ENCODE results near the gene LYPD6. TPM values are rescaled to one million over a fixed set of nuclear protein-coding genes. Genes with fewer than 3 reads are reported as not detected.
A peak's percentile ranks its signal among the peaks of the same experiment; 100 is the strongest.

Gene LYPD6
- polyA plus RNA-seq, 3 donors: 15.9 to 18.8 (median 17.0) TPM

- DNase-seq (ENCODE audit: extremely low read depth in 1 of 11, low read depth in 9 of 11, low spot score in 4 of 11): no peak
Observed at GRCh38 chr2:149332364-149332763, 2.0 kb downstream of the LYPD6 start.

- no peak for DNase-seq (ENCODE audit: extremely low read depth in 1 of 11, low read depth in 9 of 11, low spot score in 4 of 11)
Observed at GRCh38 chr2:149333636-149334035, 3.2 kb downstream of the LYPD6 start.

DNA sequence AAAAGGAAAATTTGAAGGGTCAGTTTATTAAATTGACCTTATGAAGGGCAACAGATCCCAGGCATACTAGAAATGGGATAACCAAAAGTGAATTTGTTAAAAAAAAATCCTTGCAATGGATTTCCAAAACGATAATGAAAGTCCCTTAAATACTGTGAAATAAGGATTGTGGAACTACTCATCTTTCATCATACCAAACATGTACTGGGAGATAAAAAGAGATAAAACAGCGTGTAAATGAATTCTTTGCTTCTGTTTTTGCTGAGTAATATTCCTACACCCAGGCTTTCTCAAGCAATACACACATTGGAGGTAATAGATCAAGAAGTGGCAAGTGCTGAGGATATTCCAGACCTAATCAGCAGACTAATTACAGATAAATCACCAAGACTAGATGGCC is 3.8 kb downstream of the LYPD6 start:
- DNase-seq (ENCODE audit: extremely low read depth in 1 of 11, low read depth in 9 of 11, low spot score in 4 of 11): no peak

GRCh38 chr2:149339324-149339723 is 8.9 kb downstream of the LYPD6 start:
- DNase-seq (ENCODE audit: extremely low read depth in 1 of 11, low read depth in 9 of 11, low spot score in 4 of 11): no peak

DNA sequence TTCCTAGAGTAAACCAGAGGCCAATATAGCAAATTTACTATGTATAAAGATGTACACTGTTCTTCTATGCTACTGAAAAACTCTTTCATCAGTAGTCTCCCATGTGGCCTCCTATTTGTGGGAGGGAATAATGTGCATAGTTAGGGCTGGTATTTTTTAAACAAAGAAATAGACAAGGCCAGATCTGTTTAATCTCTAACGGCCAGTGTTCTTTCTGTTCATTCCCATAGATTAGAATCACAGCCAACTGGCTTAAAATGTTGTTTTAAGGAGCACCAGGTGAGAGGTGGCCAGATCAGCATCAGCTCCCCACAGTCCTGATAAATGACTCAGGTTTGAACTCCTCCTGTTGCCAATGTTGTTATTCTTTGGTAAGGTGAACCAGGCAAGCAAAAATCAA is 12.1 kb downstream of the LYPD6 start:
- DNase-seq (ENCODE audit: extremely low read depth in 1 of 11, low read depth in 9 of 11, low spot score in 4 of 11): no peak

- DNase-seq (ENCODE audit: extremely low read depth in 1 of 11, low read depth in 9 of 11, low spot score in 4 of 11): no peak
Observed at GRCh38 chr2:149344105-149344504, 13.7 kb downstream of the LYPD6 start.

DNA sequence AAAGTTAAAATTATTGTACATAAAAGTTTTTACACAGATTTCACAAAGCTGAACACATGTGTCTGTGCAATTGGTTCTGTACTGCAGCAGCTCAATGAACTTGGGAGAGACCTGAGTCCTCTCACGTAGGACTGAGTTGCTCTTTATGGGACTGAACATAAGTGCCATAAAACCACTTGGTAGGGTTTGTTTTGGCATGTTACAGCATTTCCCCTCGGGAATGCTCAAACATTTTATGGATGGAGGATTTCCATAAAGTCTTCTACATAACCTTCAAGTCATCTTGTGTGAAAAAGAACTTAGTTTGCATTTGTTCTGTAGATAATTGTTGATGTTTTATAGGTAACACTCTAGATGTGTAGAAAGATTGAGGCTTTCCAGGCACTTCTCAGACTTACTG is 15.9 kb downstream of the LYPD6 start:
- no peak for DNase-seq (ENCODE audit: extremely low read depth in 1 of 11, low read depth in 9 of 11, low spot score in 4 of 11)

DNA sequence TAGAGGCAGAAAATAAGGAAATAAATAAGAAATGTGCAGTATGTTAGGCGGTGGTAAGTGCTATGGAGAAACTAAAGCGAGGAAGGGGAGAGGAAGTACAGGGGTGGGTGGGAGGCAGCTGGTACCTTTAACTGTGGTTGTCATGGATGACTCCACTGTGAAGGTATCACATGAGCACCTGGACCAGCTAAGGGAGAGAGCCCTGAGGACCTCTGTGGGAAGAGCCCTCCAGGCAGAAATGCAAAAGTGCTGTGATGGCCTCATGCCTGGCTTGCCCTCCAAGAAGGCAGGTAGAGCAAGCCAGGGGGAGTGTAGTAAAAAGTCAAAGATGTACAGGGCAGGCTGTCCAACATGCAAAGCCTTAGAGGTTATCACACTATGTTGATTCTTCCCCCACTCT is 17.9 kb downstream of the LYPD6 start:
- DNase-seq (ENCODE audit: extremely low read depth in 1 of 11, low read depth in 9 of 11, low spot score in 4 of 11): no peak

DNA sequence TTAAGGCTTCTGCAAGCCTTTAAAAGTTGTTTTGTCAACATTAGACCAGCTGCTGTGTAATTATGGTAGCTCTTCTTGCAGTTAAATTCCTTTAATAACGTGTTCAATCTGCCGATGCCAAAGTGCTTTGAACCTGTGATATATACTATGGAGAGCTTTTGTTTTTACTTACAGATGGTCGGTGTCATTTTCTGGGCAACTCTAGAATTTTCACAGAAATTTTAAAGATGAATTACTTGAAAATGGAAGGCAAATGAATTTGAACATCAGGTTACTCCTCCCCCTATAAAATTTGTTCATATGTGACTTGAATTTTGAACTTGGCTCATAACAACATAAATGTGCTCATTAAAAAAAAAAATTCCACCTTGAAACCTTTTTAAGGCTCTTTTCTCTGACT is 23.0 kb downstream of the LYPD6 start:
- DNase-seq (ENCODE audit: extremely low read depth in 1 of 11, low read depth in 9 of 11, low spot score in 4 of 11): no peak

DNA sequence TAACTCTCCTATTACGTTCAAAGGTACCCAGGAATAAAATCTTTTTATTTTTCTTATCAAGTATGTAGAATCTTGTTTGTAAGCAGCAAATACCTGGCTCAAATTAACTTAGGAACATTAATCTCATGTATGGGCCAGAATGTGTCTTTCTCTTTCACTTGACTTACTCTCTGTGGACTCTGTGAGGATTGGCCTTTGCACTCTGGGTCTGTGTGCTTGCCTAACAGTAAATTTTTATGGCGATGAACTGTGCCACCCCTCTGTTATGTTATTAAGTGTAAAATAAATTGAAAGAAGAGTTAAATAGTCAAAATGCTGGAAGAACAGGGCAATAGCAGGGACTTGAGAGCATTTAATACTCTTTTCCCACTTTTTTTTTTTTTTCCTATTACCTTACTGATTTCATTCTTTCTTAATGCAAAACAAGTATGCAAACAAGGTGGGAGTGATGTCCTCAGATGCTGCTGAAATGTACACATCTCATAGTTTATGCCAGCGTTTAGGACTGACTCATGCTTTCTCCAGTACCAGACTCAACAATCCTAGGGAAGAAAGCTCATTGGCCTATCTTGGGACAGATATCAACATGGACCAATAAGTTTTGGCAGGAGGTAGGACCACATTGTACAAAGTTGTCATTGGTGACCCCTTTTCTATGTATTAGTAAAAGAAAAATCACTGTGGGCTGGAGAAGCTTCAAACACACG is 25.5 kb downstream of the LYPD6 start:
- DNase-seq (ENCODE audit: extremely low read depth in 1 of 11, low read depth in 9 of 11, low spot score in 4 of 11): no peak

- no peak for DNase-seq (ENCODE audit: extremely low read depth in 1 of 11, low read depth in 9 of 11, low spot score in 4 of 11)
Observed at GRCh38 chr2:149357058-149357457, 26.7 kb downstream of the LYPD6 start.

DNA sequence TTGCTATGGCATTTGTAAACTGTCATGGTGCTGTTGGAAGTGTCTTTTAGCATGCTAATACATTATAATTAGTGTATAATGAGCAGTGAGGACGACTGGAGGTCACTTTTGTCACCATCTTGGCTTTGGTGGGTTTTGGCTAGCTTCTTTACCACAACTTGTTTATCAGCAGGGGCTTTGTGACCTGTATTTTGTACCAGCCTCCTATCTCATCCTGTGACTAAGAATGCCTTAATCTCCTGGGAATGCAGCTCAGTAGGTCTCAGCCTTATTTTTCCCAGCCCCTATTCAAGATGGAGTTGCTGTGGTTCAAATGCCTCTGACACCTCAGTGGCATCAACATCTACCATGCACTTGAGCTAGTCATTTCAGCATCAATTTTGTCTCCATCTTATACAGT is 29.7 kb downstream of the LYPD6 start:
- no peak for DNase-seq (ENCODE audit: extremely low read depth in 1 of 11, low read depth in 9 of 11, low spot score in 4 of 11)

- no peak for DNase-seq (ENCODE audit: extremely low read depth in 1 of 11, low read depth in 9 of 11, low spot score in 4 of 11)
Observed at GRCh38 chr2:149363958-149364357, 33.6 kb downstream of the LYPD6 start.

- no peak for DNase-seq (ENCODE audit: extremely low read depth in 1 of 11, low read depth in 9 of 11, low spot score in 4 of 11)
Observed at GRCh38 chr2:149364839-149365238, 34.5 kb downstream of the LYPD6 start.

GRCh38 chr2:149365931-149366583 is 35.7 kb downstream of the LYPD6 start:
- DNase-seq (ENCODE audit: extremely low read depth in 1 of 11, low read depth in 9 of 11, low spot score in 4 of 11): peak in 3 of 11 donors; percentile 6 to 31 (median 20)

DNA sequence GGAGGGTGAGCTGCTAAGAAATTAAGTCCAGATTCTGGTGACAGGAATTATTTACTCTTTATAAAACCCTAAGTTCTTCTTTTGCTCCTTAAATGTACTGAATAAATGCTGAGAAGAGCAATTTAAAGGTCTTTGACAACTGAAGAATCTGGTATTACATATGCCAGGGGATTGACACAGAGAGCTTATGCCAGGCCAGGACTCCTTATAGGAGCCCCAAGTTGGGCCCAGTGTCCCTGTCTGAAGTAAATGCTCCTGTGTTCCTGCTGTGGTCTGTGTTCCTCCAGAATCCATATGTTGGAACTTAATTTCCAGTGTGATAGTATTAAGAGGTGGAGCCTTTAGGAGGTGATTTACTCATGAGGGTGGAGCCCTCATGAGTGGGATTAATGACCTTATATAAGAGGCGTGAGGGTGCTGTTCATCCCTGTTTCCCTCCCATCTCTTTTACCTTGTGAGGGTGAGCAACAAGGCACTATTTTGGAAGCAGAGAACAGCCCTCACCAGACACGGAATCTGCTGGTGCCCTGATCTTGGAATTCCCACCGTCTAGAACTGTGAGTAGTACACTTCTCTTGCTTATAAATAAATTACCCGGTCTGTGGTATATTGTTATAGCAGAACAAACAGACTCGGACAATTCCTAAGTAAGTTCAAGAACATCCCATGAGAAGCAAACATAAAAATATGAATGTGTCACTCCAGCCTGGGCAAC is 39.8 kb downstream of the LYPD6 start:
- DNase-seq (ENCODE audit: extremely low read depth in 1 of 11, low read depth in 9 of 11, low spot score in 4 of 11): no peak

DNA sequence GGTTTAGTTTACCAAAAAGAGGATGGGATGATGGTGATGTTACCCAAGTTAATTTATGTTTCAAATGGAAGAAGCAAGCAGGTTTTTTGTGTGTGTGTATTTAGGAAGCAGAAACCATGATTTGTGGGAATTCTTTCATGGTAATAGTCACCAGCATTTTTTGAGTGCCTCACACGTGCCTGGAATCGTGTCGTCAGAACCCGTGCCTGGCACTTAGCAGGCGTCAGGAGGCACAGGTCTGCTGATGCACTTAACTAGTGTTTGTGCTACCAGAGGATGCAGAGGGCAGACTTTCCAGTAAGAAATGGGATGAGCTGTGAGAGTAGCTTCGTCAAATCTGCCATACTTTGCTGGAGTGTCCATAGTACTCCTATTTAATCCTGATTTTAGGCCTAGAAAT is 41.1 kb downstream of the LYPD6 start:
- no peak for DNase-seq (ENCODE audit: extremely low read depth in 1 of 11, low read depth in 9 of 11, low spot score in 4 of 11)

GRCh38 chr2:149375801-149376361 is 45.5 kb downstream of the LYPD6 start:
- no peak for DNase-seq (ENCODE audit: extremely low read depth in 1 of 11, low read depth in 9 of 11, low spot score in 4 of 11)

GRCh38 chr2:149380205-149380604 is 49.8 kb downstream of the LYPD6 start:
- DNase-seq (ENCODE audit: extremely low read depth in 1 of 11, low read depth in 9 of 11, low spot score in 4 of 11): no peak

- no peak for DNase-seq (ENCODE audit: extremely low read depth in 1 of 11, low read depth in 9 of 11, low spot score in 4 of 11)
Observed at GRCh38 chr2:149383340-149383739, 53.0 kb downstream of the LYPD6 start.

All from renal cortex interstitium (tissue), 11 donors.